ENCODE results near the gene XPNPEP2.

DNA sequence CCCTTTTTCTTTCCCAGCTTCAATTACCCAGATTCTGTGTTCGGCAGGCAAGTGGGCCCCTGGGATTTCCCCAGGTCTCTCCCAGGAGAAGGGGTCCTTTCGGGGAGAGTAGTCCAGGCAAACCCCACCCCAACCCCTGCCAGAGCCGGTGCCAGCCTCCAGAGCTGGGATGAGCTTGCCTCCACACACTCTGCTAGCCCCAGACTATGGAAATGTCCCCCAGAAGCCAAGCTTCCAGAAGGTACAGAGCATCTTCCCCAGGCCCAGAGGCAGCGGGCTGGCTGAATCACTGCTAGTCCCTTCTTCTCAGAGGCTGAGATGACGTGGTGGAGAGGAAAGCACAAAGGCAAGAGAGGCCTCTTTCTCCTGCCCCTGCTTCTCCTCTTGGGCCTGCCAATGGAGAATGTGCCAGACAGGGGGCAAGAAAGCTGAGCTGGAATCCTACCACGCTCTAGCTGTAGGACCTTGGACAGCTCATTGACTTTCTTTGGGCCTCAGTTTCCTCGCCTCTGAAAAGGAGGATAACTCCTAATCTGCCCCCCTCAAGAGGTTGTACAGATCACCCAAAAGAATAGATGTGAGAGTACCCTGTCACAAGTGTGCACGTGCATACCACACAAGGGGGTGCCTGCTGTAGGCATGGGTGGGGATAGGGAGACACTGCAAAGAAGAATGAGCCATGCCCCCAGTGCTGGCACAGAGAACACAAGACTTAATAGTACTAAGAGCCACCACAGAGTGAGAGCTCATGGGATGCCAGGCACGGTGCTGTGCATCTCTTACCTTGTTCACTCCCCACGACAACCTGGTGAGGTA, 43.1 kb downstream of the XPNPEP2 start:
- TF ChIP-seq, protein P1, sequence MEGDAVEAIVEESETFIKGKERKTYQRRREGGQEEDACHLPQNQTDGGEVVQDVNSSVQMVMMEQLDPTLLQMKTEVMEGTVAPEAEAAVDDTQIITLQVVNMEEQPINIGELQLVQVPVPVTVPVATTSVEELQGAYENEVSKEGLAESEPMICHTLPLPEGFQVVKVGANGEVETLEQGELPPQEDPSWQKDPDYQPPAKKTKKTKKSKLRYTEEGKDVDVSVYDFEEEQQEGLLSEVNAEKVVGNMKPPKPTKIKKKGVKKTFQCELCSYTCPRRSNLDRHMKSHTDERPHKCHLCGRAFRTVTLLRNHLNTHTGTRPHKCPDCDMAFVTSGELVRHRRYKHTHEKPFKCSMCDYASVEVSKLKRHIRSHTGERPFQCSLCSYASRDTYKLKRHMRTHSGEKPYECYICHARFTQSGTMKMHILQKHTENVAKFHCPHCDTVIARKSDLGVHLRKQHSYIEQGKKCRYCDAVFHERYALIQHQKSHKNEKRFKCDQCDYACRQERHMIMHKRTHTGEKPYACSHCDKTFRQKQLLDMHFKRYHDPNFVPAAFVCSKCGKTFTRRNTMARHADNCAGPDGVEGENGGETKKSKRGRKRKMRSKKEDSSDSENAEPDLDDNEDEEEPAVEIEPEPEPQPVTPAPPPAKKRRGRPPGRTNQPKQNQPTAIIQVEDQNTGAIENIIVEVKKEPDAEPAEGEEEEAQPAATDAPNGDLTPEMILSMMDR (IDR thresholded peaks at IDR 0.05): no peak
- TF ChIP-seq SIN3A (IDR thresholded peaks at IDR 0.05; ENCODE audit: borderline replicate concordance, low read depth, low read length) (no peak), FOXJ3 (CRISPR knock-in tag; IDR thresholded peaks at IDR 0.05) (no peak), EZH2phosphoT487 (IDR thresholded peaks at IDR 0.05; ENCODE audit: borderline replicate concordance, low read depth) (no peak), YY1 (IDR thresholded peaks at IDR 0.05; ENCODE audit: low read depth) (no peak), EP300 (IDR thresholded peaks at IDR 0.05; ENCODE audit: borderline replicate concordance in 1 of 2, low read depth in 1 of 2, low read length in 1 of 2) (no peak)

Measured in SK-N-SH (cell line).